GM12878 (cell line): ENCODE data around the gene TKFC. TPM values are rescaled to one million over a fixed set of nuclear protein-coding genes. Genes with fewer than 3 reads are reported as not detected.

Experiments
- BCL11A ChIP-seq: IDR thresholded peaks from 2 replicates; pipeline ENCODE4 v1.6.1; 2011; ENCODE audit warnings: low read depth, low read length
- CUX1 ChIP-seq: IDR thresholded peaks from 2 replicates; pipeline ENCODE4 v1.6.1; 2012; ENCODE audit warnings: improper control_type of control experiment, low read depth, low read length; ENCODE audit not compliant: insufficient replicate concordance
- EED ChIP-seq: sonication (generic); IDR thresholded peaks from 2 replicates; pipeline ENCODE4 v1.6.1; 2016; ENCODE audit warnings: antibody characterized with exemption, low read depth
- EP300 ChIP-seq, 2 experiments: fragments of 150-350 bp in 1 of 2; IDR thresholded peaks; 2 replicates each; pipeline ENCODE4 v1.6.1; 2011 to 2012; ENCODE audit warnings: low read depth in 2 of 2, low read length in 2 of 2, borderline replicate concordance in 1 of 2, improper control_type of control experiment in 1 of 2, inconsistent platforms in 1 of 2; ENCODE audit not compliant: control insufficient read depth in 1 of 2
- GATAD2B ChIP-seq: fragments of 450-650 bp; conservative IDR thresholded peaks from 2 replicates; pipeline ENCODE4 v1.6.1; 2017; ENCODE audit warnings: low read depth, mild to moderate bottlenecking, moderate library complexity
- HDAC2 ChIP-seq: fragments of 200-600 bp; sonication (generic); IDR thresholded peaks from 2 replicates; pipeline ENCODE4 v1.6.1; 2017
- IRF3 ChIP-seq: fragments of 450-650 bp; IDR thresholded peaks from 2 replicates; pipeline ENCODE4 v1.6.1; 2014; ENCODE audit warnings: mild to moderate bottlenecking
- IRF4 ChIP-seq: IDR thresholded peaks from 2 replicates; pipeline ENCODE4 v1.6.1; 2011; ENCODE audit warnings: low read depth, low read length
- JUNB ChIP-seq: IDR thresholded peaks from 2 replicates; pipeline ENCODE4 v1.6.1; 2016; ENCODE audit warnings: antibody characterized with exemption, mild to moderate bottlenecking
- MTA3 ChIP-seq: IDR thresholded peaks from 2 replicates; pipeline ENCODE4 v1.6.1; 2012; ENCODE audit warnings: low read length, inconsistent platforms, borderline replicate concordance
- NFIC ChIP-seq: IDR thresholded peaks from 2 replicates; pipeline ENCODE4 v1.6.1; 2012; ENCODE audit warnings: low read depth, mild to moderate bottlenecking, inconsistent platforms, low read length, moderate library complexity
- NFXL1 ChIP-seq: fragments of 450-650 bp; IDR thresholded peaks from 2 replicates; pipeline ENCODE4 v1.6.1; 2017; ENCODE audit warnings: antibody characterized with exemption, mild to moderate bottlenecking, borderline replicate concordance
- NFYA ChIP-seq: IDR thresholded peaks from 2 replicates; pipeline ENCODE4 v1.6.1; 2011; ENCODE audit warnings: low read depth, mild to moderate bottlenecking, low read length, improper control_type of control experiment, borderline replicate concordance
- NFYB ChIP-seq: IDR thresholded peaks from 2 replicates; pipeline ENCODE4 v1.6.1; 2011; ENCODE audit warnings: low read depth, mild to moderate bottlenecking, low read length, improper control_type of control experiment, moderate library complexity; ENCODE audit not compliant: insufficient read depth
- NR2F1 ChIP-seq: fragments of 450-650 bp; conservative IDR thresholded peaks from 2 replicates; pipeline ENCODE4 v1.6.1; 2017; ENCODE audit warnings: mild to moderate bottlenecking
- RUNX3 ChIP-seq: IDR thresholded peaks from 2 replicates; pipeline ENCODE4 v1.6.1; 2012; ENCODE audit warnings: low read length, inconsistent platforms
- SP1 ChIP-seq: IDR thresholded peaks from one replicate; pipeline ENCODE4 v1.6.1; 2011; ENCODE audit warnings: low read depth, low read length
- SREBF1 ChIP-seq: IDR thresholded peaks from 2 replicates; pipeline ENCODE4 v1.6.1; 2012; ENCODE audit warnings: mild to moderate bottlenecking, low read length
- TBL1XR1 ChIP-seq: IDR thresholded peaks from 2 replicates; pipeline ENCODE4 v1.6.1; 2012; ENCODE audit warnings: low read depth, low read length, improper control_type of control experiment
- TCF3 ChIP-seq: IDR thresholded peaks from 2 replicates; pipeline ENCODE4 v1.6.1; 2012; ENCODE audit warnings: low read depth, mild to moderate bottlenecking, low read length, borderline replicate concordance; ENCODE audit not compliant: insufficient read depth
- WRNIP1 ChIP-seq: IDR thresholded peaks from 2 replicates; pipeline ENCODE4 v1.6.1; 2011; ENCODE audit warnings: low read depth, low read length, improper control_type of control experiment, borderline replicate concordance
- polyA plus RNA-seq, 11 experiments: library from polyadenylated mRNA; depleted of rRNA in 4 of 11; unstranded in 6 of 11; stranded (reverse) in 5 of 11; fragments of >200 nt; fragmentation: Nextera tagmentation in 4 of 11; fragmentation: Illumina TruSeq in 1 of 11; extraction: Ambion mirVana in 4 of 11; extraction: Trizol in 1 of 11; gene quantifications; 1 replicate in 1 of 11; 2 replicates in 10 of 11; pipeline versions ENCODE4 v1.2.1 to v1.2.3, GENCODE V29; 2011 to 2016; ENCODE audit warnings: inconsistent platforms in 2 of 11, missing spikeins in 2 of 11, low read depth in 1 of 11
- total RNA-seq, 4 experiments: library from RNA; depleted of rRNA in 3 of 4; stranded (reverse); fragments of >200 nt in 3 of 4; fragmentation: Illumina TruSeq in 1 of 4; extraction: Trizol in 1 of 4; gene quantifications; 2 replicates each; pipeline versions ENCODE4 v1.2.1 to v1.2.3, GENCODE V29; 2013 to 2021
- TF ChIP-seq, protein P1 (sequence below): fragments of 450-650 bp; conservative IDR thresholded peaks from 2 replicates; pipeline ENCODE4 v1.6.1; 2017; ENCODE audit warnings: mild to moderate bottlenecking, moderate library complexity

Gene TKFC
- total and polyA plus RNA-seq, 10 of the 15 experiments (the other 5 are each of a cell fraction or from before 2014, with no cell fraction given): 2.4 to 113 (median 59.0) TPM

GRCh38 chr11:61332797-61333549 lies at the start of gene TKFC, which contains the start of gene DDB1 (continued):
- TF ChIP-seq CUX1 (no peak), TBL1XR1 (0 out of 2 replicates have a peak, but pooled peaks have one; percentile 64), GATAD2B (peak; percentile 91), EP300 (IDR thresholded peaks at IDR 0.05; ENCODE audit: borderline replicate concordance in 1 of 2, control insufficient read depth in 1 of 2, low read depth in 2 of 2, low read length in 2 of 2) (no peak), BCL11A (no peak), JUNB (no peak), IRF4 (no peak), EED (peak; percentile 72; the same call in 1 of the 2 replicates), NFIC (no peak), MTA3 (no peak), WRNIP1 (no peak), IRF3 (no peak), RUNX3 (no peak; the same call in none of the 2 replicates), SREBF1 (0 out of 2 replicates have a peak, but pooled peaks have one; percentile 40), NFXL1 (no peak), HDAC2 (no peak), NFYA (no peak), NR2F1 (peak; percentile 77), SP1 (no peak), NFYB (peak; percentile 62; the same call in 1 of the 2 replicates), TCF3 (peak; percentile 90)
- TF ChIP-seq, protein P1, sequence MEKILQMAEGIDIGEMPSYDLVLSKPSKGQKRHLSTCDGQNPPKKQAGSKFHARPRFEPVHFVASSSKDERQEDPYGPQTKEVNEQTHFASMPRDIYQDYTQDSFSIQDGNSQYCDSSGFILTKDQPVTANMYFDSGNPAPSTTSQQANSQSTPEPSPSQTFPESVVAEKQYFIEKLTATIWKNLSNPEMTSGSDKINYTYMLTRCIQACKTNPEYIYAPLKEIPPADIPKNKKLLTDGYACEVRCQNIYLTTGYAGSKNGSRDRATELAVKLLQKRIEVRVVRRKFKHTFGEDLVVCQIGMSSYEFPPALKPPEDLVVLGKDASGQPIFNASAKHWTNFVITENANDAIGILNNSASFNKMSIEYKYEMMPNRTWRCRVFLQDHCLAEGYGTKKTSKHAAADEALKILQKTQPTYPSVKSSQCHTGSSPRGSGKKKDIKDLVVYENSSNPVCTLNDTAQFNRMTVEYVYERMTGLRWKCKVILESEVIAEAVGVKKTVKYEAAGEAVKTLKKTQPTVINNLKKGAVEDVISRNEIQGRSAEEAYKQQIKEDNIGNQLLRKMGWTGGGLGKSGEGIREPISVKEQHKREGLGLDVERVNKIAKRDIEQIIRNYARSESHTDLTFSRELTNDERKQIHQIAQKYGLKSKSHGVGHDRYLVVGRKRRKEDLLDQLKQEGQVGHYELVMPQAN: peak; percentile 85
